Erythroblast (primary cell): ENCODE data around the gene COL7A1.

Experiments used
- GATA1 ChIP-seq: IDR thresholded peaks from 2 replicates; pipeline ENCODE4 v1.6.1; 2011; ENCODE audit warnings: low read depth, mild to moderate bottlenecking, control low read depth, low read length, moderate library complexity
- POLR2A ChIP-seq: IDR thresholded peaks from 2 replicates; pipeline ENCODE4 v1.6.1; 2011; ENCODE audit warnings: mild to moderate bottlenecking, low read length

- TF ChIP-seq POLR2A (no peak), GATA1 (no peak)
These were observed 22.4 kb upstream of the COL7A1 start for GRCh38 chr3:48617559-48617958.
